Spleen (tissue), 3 donors: ENCODE measurements around the gene IDI2.

Source experiments
- POLR2A ChIP-seq, 3 donors: fragments of 450-650 bp; IDR thresholded peaks; one replicate each; pipeline ENCODE4 v1.5.1; 2017; ENCODE audit warnings: antibody characterized with exemption in 3 of 3, mild to moderate bottlenecking in 1 of 3
- POLR2AphosphoS5 ChIP-seq, 3 donors: sonication (generic); formaldehyde crosslinking; IDR thresholded peaks; one replicate each; pipeline ENCODE4 v1.5.1; 2017; ENCODE audit warnings: antibody characterized with exemption in 3 of 3

DNA sequence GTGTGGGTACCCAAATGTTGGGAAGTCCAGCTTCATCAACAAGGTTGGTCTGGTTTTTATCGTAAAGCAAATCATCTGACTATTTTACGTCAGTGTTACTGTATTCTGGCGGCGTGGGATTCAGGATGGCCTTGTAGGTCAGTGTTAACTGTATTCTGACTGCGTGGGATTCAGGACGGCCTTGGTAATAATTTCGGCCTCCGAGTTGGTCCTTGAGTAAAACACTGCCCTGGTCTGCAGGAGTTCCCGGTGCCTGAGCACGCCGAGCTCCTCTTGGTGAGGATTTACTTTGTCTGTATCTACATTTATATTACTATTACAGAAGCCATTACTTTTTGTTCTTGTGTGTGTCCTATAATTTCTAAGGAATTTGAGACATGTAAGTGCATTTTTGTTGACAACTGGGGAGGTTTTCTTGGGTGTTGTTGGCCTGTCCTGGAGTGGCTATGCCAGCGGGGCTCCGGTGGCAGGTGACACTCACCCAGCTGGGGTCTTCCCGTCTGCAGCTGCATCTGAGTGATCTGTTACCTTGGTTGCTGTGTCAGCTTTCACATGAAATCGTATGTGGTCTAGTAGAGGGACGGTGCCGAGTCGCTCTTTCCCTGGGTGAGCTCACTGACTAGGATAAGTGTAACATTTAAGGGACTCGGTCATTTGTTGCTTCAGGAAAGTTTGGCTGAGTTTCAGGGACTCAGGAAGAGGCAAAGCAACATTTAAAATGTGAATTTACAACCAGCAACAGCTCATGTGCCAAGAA lies 28.2 kb downstream of the IDI2 start:
- no peak for TF ChIP-seq POLR2A (IDR thresholded peaks at IDR 0.05)
- no peak for TF ChIP-seq POLR2AphosphoS5 (IDR thresholded peaks at IDR 0.05)
